ENCODE results near the gene MX2. TPM values are rescaled to one million over a fixed set of nuclear protein-coding genes. Genes with fewer than 3 reads are reported as not detected.

The MX2 gene
- total RNA-seq, 2 donors from 2014 or later, result 2.3 to 12.2 TPM

- intact Hi-C loops (cut with DNase I), result no loop called here
- Histone ChIP-seq H3K36me3 (replicated peaks in 1 of 2; ENCODE audit: insufficient read depth in 1 of 2, low read depth in 2 of 2) (no peaks in the 10 kb centered on the region), H3K27ac (peak overlapping the region; percentile 58 to 84 (median 72)), H3K4me1 (peaks cover 97% of the 10 kb centered on the region), H3K4me3 (no peak overlapping the region), H3K27me3 (no peaks in the 10 kb centered on the region), H3K9me3 (peaks cover 0 to 3% (median 0%) of the 10 kb centered on the region in 3 donors)
- WGBS, 2 donors, result 11 to 18% methylated on average over 5 to 7 of the region's 7 CpGs
- ATAC-seq (peak; percentile 59), DNase-seq (peak; percentile 62 to 76 (median 72))
- TF ChIP-seq CTCF (IDR thresholded peaks at IDR 0.05) (no peak), POLR2A (IDR thresholded peaks at IDR 0.05) (no peak)
These were observed 39.8 kb upstream of the MX2 start for GRCh38 chr21:41321908-41322495.

DNA sequence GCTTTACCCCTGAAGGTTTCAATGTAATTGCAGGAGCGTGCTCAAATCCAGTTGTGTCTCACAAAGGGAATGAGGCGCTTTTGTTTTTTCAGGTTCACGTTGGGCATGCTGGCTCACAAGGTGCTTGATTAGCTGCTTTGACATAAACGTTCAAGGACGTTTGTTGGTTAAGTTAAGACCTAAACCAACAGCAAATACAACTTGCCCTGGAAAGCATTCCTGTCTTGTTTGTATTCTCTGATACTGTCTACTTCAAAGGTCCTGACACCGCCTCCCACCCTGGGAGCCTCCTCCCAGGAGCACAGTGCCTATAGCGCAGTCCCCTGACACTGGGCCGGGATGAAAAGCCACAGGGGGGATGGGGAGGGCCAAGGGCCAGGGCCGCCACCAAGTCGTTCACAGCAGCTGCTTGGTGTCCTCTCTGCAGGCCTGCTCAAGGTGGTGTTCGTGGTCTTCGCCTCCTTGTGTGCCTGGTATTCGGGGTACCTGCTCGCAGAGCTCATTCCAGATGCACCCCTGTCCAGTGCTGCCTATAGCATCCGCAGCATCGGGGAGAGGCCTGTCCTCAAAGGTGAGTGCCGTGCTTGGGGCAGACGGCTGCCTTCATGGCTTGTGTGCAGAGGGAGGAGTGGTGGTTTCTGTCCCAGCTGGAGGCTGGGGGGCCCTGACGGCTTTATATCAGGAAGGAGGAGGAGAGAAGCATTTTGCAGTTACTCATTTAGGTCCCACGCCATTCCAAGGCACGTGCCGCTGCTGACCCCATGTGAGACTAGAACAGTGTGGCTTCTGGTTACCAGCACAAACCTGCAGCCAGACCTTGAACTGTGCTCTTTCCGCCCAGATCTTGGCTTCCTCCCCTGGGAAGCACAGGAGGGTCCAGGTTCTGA lies 39.1 kb upstream of the MX2 start:
- Histone ChIP-seq H3K27me3 (no peaks in the 10 kb centered on the region), H3K4me3 (no peak overlapping the region), H3K9me3 (no peaks in the 10 kb centered on the region), H3K36me3 (replicated peaks in 1 of 2; ENCODE audit: insufficient read depth in 1 of 2, low read depth in 2 of 2) (no peaks in the 10 kb centered on the region), H3K27ac (peak overlapping the region; percentile 58 to 84 (median 72)), H3K4me1 (peaks cover 99% of the 10 kb centered on the region)
- 34 to 38% methylated on average over 22 to 23 of the region's 23 CpGs for WGBS, 2 donors
- peak; percentile 63 for ATAC-seq
- peak in 3 of 4 donors; percentile 40 to 53 (median 47) for DNase-seq
- peak in 2 of 3 donors; percentile 25 to 37 for TF ChIP-seq POLR2A (IDR thresholded peaks at IDR 0.05)
- TF ChIP-seq CTCF (IDR thresholded peaks at IDR 0.05), result no peak
- intact Hi-C loops (cut with DNase I), result no loop called here

DNA sequence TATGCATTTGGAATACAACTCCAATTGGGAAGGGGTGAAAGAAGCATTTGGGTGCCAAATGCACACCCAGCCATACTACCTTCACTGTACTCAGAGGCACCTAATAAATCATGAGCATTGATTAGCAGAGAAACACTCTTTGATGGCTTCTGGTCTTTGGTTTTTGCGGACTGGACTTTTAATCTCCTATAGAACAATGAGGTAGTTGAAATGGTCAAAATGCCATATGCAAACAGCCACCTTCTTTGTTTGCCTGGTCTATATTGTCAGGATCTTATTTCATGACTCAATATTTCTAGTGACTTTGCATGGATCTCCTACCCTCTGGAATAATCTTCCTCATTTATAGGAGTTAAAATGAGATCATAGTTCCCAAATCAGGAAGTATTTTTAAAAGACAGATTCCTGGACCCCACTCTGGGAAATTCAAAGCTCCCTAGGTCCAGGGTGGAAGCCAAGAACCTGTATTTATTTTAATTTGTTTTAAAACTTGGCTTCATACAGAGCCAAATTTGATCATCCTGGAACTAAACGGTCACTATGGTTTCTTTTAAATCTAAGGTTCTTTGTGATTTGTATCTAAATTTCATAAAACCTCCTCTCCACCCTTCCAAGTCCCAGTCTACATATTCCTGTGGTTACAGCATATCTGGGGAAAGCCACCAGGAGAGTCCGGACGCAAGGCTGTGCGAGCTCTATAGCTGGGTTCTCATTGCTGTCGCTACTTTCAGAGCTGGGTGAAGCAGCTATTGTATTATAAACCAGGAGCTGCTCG lies 36.5 kb upstream of the MX2 start:
- intact Hi-C loops (cut with DNase I), result no loop called here
- WGBS, 2 donors, result 55 to 62% methylated on average over 7 of the region's 7 CpGs
- peak in 1 of 4 donors; percentile 25 for DNase-seq
- Histone ChIP-seq H3K4me3 (no peak overlapping the region), H3K9me3 (no peaks in the 10 kb centered on the region), H3K36me3 (replicated peaks in 1 of 2; ENCODE audit: insufficient read depth in 1 of 2, low read depth in 2 of 2) (no peaks in the 10 kb centered on the region), H3K4me1 (peaks cover 74% of the 10 kb centered on the region), H3K27me3 (no peaks in the 10 kb centered on the region), H3K27ac (peak overlapping the region in 3 of 4 donors; percentile 65 to 84 (median 78))
- TF ChIP-seq POLR2A (IDR thresholded peaks at IDR 0.05) (no peak), CTCF (IDR thresholded peaks at IDR 0.05) (peak in 1 of 7 experiments; percentile 12)
- peak; percentile 32 for ATAC-seq

GRCh38 chr21:41326414-41327080 lies 35.3 kb upstream of the MX2 start:
- TF ChIP-seq CTCF (IDR thresholded peaks at IDR 0.05), result no peak
- TF ChIP-seq POLR2A (IDR thresholded peaks at IDR 0.05), result no peak
- peak; percentile 79 to 90 (median 80) for DNase-seq
- Histone ChIP-seq H3K27ac (peak overlapping the region; percentile 56 to 84 (median 72)), H3K4me1 (peaks cover 62% of the 10 kb centered on the region), H3K9me3 (no peaks in the 10 kb centered on the region), H3K4me3 (no peak overlapping the region), H3K27me3 (no peaks in the 10 kb centered on the region), H3K36me3 (replicated peaks in 1 of 2; ENCODE audit: insufficient read depth in 1 of 2, low read depth in 2 of 2) (no peaks in the 10 kb centered on the region)
- intact Hi-C loops (cut with DNase I), result no loop called here
- WGBS, 2 donors, result 33 to 67% methylated on average over 6 to 13 of the region's 13 CpGs
- peak; percentile 66 for ATAC-seq

All from body of pancreas (tissue), 4 donors.